HG03460 (cell line): ENCODE measurements around the gene GRIA1.

Source experiments
- ATAC-seq: cut with Tn5 transposase; IDR thresholded peaks from one replicate; pipeline ENCODE4 v1.9.1; 2021; ENCODE audit not compliant: unreplicated experiment

The GRIA1 gene

DNA sequence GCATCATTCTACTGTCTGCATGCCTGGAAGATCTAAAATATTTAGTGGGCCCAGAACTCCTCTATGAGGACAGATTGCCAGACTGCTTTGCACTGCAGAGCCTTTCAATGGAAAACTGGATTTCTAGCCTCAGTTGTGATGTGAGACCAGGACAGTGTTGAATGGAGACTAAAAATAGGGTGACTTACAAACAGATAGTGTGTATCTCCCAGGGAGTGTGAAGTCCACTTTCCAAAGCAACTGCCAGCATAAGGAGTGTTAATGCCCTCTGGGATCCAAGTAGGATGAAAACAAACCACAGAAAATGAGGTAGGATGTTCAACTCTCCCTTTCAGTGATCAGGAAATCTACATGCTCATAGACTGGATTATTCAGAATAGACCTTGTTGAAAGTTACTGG lies 119.5 kb downstream of the GRIA1 start:
- no peak for ATAC-seq

DNA sequence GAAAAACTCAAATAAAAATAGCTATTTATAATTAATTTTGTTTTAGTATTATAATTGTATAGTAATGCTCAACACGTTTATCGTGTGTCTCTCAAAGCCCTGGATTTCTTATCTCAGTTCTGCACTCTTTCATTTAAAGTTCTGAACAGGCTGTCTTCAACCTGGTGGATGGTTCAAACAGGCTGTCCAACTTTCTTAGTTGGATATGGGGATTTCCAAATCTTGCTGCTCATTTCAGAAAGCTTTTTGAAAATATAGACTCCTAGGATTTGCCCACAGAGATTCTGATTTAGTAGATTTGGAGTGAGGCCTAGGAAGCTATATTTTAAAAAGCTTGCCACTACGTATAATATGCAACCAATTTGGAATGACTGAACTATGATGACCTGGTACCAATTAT lies 120.3 kb downstream of the GRIA1 start:
- ATAC-seq, result no peak

DNA sequence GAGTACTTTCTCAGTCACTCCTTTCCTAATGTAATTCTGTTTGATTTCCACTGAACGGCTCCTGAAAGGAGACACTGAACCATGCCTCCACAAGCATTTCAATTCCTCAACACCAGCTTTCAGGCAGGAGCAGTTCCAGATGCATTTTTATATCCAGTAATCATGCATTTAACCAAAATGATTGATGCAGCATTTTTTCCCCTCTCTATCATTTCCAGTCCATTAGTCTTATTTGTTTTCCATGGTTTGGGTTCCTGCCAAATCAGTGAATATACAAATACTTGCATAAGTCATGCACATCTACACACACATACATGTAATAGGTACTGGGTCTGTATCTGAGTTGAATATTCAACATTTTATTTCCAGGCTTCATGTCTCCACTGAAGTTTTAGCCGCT lies 122.7 kb downstream of the GRIA1 start:
- no peak for ATAC-seq

DNA sequence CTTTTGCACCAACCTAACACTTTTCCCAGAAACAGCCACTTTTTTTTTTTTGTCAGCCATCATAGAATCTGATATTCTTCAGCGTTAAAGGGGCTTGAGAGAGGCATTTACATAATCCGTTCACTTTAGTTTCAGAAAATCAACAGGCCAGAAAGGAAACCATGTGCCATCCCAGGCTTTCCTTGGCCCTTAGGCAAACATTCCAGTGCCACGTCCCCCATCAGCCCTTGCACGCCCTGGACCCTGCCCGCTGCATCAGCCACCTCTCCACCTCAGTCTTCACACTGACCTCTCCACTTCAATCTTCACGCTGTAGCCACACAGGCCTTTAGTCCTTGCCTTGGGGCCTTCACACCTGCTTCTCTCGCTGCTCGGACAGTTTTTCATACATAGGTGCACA lies 123.2 kb downstream of the GRIA1 start:
- no peak for ATAC-seq

DNA sequence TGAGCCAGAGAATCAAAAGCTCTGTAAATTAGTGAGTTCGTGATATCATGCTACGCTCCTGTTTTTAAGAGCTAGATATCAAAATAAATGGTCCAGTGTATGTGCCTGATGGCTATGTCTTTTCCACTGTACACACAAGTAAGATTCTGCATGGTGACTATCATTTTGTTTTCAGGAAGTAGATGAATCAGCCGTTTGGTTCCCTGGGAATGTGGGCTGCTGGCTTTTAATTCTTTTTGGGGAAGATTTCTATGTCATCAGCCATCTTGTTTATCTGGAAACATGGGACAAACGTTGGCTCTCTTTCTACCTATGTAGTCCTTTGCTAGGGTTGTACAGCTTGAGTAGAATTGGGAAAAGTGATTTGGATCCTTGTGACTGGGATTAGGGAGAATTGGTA lies 126.7 kb downstream of the GRIA1 start:
- no peak for ATAC-seq

DNA sequence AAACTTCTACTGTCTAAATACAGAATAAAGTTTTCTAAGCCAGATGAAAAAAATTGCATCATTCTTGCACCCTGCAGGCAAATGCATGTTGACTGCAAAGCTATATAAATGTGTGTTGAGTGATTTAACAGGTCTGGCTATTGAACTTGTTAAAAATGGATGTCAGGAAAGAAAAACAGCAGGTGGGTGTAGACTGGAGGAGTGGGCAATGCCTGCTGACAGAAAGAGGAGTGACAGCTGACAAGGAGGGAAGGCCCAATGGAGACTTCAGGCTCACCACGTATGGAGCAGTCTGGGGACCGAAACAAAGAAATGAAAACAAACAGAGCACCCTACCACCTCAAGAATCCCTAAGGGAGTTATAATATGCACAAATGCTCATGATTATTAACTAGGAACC lies 127.8 kb downstream of the GRIA1 start:
- no peak for ATAC-seq

DNA sequence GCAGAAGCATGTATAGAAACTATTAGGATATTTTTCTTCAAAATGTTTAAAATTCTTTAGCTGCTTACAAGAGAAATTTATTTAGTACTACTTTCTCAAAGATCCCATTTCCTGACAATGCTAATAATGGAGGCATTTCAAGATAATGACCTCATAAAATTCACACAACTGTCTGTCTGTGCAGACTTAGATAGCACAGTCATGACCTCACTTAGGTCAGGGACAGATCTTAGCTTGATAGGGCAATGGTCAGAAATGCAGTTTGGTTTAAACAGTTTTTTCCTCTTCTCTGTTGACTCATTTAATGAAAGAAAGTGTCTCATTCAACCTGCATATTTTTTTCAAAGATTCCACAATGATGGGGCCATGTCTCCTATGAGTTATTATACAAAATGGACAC lies 128.4 kb downstream of the GRIA1 start:
- no peak for ATAC-seq

DNA sequence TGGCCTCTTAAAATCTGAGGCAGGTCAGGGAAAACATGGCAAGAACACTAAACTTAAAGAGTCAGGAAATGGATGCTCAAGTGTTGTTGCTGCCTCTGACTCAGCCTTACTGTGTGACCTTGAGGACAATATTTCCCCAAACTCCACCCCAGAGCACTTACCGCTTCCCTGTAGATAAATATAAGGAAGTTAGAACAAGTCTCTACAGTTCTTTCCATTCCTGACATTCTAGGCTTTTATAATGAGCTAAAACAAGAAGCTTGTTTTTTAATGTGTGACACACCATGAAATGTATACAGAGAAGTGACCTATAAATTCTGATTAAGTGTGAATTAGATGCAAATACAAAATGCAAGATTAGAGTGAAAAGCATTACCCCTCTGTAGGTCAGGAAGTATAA lies 129.3 kb downstream of the GRIA1 start:
- ATAC-seq, result no peak

DNA sequence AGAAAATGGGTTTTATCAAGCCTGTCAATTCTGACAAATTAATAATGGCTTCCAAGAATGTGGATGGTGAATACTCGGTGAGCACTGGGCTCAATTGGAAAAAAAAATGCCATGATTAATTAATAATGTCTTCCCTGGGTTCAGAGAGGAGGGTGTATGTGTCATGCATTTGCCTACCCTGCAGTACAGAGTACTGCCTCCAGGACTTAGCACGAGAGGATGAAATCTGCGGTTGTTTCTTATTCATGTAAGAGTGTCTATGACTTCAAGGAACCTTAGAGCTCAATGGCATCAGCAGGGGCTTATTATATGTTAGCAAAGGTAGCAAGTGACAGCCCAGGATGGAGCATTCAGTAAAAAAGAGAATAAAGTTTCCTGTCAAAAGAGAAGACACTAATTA lies 132.7 kb downstream of the GRIA1 start:
- no peak for ATAC-seq

DNA sequence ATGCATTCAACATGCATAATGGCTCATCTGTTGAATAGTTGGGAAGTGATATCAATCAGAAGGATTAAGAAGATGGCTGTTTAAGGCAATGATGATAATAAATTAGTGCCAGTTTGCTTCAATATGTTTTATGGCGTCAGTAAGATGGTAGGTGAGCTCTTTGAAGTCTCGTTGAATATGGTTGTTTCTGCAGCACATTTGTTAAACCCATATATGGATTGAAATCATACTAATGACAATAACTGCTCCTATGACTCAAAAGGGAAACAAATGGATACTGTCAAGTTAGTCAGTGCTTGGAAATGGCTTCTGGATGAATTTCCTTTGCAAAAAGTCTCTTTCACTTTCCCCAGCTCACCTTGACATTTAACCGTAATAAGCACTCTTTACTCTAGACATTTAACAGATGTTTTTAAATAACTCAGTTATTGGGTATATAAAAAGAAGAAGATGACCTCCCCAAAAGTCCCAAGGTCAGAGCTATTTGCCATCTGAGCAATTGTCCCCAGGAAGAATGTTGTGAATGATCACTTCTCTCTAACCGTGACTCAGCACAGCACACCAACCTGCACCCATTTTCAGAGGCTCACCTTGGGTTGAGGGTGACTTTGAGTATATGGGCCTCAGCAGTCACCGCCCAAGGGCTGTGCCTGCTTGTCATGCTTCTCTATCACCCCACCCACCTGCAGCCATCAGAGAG lies 133.4 kb downstream of the GRIA1 start:
- ATAC-seq, result no peak

DNA sequence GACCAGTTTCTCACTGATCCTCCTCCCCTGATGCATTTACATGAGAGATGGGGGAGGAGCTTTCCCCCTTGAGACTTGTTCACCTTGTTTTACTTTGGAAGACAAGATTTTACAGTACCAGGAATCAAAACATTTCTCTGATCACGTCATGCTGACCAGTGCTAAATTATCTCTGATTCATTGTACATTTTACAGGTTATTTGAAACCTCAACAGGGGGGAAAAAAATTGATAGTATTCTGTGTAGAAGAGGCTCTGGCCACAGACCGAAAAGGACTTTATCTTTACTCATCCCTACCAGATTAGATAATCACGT lies 133.9 kb downstream of the GRIA1 start:
- ATAC-seq, result no peak

DNA sequence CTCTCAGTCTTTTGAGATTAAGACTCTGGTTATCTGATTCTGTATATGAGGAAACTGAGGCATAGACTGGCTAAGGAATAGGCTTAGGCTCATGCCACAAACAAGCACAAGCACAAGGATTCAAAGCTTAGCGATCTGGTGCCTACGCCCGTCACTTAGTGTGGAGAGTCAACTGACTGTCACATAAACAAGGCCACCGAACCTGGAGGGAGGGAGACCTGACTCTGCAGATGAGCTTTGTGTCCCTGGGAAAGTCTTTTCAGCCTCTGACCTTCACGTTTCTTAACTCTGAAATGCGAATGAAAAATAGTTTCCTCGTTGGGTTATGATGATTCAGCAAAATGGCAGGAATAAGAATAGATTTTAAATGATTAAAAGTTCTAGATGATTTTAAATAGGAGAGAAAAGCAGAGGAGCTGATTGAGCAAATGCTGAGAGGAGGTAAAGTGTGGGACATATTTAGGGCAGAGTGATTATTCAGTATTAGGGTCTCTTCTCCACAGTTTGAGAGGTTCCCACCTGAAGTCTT lies 135.4 kb downstream of the GRIA1 start:
- ATAC-seq, result no peak

DNA sequence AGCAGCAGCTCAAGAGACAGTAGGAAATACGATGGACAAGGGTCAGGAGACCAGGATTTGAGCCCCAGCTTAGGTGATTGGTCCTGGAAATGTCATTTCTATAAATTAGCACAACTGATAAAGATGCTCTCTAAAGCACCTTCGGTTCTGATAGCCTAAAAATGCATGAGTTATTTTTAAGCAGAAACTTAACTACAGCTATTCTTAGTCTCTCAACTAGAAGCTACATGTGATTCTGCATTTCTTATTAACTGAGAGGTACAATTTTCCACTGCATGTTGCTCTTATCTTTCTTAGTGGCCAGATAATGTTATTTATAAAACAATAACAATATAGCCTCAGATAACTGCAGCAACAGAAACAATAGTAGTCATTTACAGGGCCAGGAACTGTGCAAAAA lies 136.4 kb downstream of the GRIA1 start:
- no peak for ATAC-seq

DNA sequence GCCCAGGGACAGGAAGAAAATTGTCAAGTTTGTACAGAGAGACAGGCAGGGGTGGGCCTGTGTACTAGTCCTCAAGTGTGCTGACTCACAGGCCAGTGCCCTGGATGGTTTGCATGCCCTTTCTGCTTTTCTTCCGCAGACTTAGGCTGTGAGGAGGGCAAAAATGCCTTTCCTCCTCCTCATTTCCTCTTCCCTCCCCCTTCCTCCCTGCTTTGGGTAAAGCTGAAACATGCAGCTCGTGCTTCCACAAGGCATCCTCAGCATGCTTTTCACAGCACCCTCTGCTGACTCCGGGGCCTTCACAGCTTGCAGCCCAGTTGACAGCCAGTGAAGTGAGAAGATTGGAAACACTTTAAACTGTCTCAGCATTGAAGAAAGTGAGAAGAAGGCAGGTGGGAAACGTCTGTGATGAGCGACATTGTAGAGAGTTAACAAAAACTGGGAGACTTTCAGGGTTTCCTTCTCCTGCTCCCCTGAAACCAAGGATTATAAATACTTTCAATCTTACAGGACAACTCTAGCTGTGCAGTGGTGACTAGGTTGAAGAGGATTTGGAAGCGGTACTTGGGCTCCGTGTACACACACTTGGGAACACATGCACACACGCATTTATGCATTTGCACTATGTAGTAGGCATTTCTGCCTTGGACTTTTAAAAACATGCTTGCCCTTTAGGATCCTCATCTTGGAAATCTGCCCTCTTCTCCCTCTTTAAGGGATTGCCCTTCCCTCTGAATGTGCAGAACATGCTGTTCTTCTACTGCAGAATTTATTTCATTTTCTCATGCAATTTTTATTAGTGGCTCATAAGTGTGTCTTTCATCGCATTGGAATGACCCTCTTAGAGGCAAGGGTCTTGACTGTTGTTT lies 138.8 kb downstream of the GRIA1 start:
- ATAC-seq, result no peak

DNA sequence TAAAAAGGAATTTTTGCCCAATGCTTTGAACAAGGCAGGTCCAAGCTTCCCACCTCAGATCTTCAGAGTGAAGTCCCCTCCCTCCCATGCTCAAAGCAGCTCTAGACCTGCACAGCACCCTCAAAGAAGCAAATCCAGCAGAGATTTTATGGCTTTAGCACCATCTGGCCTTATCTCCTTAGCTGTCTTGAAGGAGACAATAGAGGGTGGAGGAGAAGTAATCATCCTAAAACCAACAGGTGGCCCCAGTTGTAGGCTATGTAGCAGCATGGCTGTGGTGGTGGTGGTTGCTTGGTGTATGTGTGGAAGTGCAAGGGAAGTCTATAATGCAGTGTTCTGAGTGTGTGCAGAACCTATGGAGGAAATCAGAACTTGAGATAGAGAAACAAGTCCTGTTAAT lies 140.1 kb downstream of the GRIA1 start:
- ATAC-seq, result no peak

DNA sequence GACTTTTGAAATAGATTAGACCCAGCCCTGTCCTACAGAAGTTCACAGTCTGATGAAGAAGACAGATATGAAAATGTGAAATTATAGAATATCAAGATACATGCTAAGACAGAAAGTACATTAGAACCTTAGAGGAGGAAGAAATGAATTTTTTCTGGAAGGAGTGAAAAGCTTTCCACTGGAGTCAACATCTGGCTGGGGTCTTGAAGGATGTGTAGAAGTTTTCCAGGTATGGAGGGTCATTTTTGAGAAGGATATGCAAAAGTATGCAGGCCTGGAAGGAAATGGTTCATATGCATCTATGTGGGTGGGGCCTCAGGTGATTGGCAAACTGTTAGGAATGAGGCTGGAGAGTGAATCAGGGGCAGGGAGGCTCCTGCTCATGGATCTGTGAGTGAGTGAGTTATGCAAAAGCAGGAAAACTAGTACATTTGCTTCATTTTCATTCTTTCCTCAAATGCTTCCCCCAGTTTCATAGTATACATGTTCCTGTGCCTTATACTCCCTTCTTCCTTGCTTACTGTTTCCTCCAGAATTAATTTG lies 142.3 kb downstream of the GRIA1 start:
- ATAC-seq, result no peak

DNA sequence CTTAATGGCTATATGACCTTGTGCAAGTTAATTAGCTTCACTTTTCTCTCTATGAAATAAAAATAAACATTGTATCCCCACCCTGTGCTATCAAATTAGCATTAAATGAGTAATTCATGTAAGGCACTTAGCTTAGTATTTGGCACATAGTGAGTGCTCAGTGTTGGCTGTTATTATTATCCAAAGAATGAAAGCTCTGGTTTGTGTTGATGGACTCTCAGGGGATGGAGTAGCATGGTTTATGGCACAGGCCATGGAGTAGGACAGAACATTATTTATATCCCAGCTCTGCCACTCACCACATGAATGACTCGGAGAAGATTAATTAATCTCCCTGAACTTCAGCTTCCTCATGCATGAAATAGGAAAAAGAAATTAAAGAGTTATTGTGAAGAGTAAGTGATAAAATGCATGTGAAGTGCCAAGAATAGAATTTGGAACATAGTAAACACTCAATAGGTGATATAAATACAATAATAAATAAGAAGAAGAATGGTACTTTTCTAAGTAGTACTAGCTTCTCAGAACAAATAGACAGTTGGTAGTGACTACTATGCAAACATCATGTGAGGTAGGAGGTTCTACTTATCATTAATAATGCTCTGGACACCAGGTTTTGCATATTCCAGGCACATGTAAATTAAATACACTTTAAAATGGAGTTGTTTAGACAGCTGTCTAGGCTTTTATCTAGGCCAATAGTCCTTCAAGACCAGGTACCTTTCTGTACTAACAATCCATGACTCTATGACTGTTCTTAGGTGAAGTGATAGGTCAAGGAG lies 146.4 kb downstream of the GRIA1 start:
- ATAC-seq, result no peak

DNA sequence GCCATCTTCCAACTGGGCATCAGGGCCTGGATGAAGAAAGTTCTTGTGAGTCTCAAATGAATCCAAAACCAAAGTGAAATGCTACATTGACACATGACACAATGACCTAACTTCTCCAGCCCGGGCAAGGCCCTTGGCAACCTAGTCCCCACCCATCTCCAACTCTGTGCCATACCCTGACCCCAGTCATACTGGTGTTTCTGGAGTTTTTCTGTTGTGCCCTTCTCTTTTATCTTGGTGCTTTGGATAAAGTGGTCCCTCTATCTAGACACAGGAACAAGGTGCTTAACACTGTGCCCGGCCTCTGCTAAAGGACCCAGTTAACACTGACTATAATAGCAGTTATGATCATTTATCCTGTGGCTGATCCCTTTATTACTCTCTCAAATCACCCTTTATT lies 149.8 kb downstream of the GRIA1 start:
- ATAC-seq, result no peak

DNA sequence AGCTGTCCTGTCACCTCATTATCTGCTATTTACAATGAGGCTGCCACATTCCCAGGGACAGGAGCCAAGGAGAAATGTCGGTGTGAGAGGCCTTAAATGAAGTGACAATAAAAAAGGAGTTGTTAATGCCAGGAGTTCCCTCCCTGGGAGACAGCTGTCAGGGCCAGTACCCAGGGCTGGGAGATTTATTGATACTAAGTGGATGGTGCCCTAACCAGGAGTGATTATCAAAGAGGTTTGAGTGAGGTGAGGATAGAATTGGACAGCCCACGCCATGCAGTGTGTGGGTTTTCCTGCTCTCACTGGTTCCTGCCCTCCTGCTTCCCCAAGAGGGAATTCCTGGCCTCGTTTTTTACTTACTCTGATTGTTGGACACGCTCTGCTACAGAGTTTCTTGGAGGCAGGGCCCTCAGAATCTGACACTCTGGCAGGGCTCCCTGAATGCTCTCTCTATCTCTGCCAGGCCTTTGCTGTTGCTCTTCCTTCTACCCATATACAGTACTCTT lies 150.8 kb downstream of the GRIA1 start:
- no peak for ATAC-seq

DNA sequence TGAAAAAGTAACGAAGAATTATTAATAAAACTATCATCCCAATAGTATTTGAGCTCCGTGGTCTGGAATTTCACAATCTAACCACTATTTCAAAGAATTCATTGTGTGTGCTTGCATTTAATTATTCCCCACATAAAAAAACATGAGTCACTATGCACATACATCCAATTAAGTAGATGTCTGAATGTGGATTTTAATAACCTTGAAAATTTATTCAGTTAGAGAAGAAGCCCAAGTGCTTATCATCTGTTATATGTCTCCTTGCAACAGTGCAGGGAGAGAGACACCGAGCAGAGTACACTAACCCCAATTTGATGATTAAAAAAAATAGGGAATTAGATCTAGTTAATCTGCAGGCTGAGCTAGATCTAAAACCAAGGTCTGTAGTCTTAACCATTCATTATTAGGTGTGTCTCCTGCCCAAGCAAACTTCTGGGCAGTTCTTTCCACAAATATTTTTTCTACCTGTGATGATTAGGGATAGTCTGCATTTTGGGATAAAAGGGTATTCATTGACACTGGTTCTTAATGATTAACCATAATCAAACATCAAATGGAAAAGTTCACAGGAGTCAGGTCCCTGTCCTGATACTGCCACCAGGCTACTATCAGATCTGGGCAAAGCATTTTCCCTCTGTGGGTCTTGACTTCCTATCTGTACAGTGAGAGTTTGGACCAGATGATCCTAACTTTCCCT lies 164.2 kb downstream of the GRIA1 start:
- ATAC-seq, result no peak

DNA sequence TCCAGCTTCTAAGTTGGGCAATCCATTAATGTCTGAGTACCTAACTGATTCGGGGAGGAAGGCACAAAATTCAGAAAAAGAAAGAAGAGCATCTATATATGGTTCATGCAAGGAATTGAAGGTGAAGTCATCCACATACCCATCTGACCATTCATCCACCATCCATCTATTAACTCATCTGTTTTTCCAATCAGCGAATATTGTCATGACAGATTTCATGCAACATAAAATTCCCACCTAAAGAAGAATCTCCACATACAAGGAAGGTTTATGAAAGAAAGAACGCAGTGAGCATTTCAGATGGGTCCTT lies 164.7 kb downstream of the GRIA1 start:
- ATAC-seq, result no peak
